Measurements from ENCODE around the gene UNC5C. TPM values are rescaled to one million over a fixed set of nuclear protein-coding genes. Genes with fewer than 3 reads are reported as not detected.

UNC5C gene
- total RNA-seq, 4 donors from 2014 or later = 3.3 to 21.6 (median 7.9) TPM

DNA sequence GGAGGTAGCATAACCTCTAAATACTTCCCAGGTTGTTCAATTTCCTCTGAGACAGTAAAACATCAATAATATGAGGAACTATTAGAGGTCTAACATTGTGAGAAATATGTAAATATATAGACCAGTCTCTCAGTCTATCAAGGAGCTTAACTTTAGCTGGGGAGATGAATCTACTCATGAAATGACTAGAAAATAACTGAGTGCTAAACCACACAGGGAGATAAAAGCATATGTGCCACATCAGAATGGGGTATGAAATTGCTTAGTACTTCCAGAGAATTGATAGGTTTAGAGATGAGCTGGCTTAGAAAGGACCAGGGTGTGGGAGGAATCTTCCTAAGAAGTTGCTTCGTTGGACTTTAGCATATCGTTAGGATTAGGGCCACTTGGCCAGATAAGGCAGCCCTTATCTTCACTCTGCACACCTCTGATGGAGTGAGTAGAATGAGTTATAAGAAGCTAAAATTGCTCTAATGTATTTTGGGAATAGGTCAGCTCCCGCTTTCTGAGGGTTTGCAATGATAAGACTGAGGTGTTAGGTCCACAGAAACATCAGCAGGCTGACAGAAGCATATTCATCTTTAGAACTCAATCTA, 299.2 kb downstream of the UNC5C start:
- H3K27ac ChIP-seq = no peak overlapping the region
- no peak for TF ChIP-seq POLR2A (IDR thresholded peaks at IDR 0.05)
- TF ChIP-seq, protein P1, sequence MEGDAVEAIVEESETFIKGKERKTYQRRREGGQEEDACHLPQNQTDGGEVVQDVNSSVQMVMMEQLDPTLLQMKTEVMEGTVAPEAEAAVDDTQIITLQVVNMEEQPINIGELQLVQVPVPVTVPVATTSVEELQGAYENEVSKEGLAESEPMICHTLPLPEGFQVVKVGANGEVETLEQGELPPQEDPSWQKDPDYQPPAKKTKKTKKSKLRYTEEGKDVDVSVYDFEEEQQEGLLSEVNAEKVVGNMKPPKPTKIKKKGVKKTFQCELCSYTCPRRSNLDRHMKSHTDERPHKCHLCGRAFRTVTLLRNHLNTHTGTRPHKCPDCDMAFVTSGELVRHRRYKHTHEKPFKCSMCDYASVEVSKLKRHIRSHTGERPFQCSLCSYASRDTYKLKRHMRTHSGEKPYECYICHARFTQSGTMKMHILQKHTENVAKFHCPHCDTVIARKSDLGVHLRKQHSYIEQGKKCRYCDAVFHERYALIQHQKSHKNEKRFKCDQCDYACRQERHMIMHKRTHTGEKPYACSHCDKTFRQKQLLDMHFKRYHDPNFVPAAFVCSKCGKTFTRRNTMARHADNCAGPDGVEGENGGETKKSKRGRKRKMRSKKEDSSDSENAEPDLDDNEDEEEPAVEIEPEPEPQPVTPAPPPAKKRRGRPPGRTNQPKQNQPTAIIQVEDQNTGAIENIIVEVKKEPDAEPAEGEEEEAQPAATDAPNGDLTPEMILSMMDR (IDR thresholded peaks at IDR 0.05) = no peak
- no peak for DNase-seq
- no peak overlapping the region for H3K4me3 ChIP-seq
- H3K9me3 ChIP-seq = no peaks in the 10 kb centered on the region
- no peaks in the 10 kb centered on the region for H3K36me3 ChIP-seq
- H3K4me1 ChIP-seq = no peaks in the 10 kb centered on the region
- H3K27me3 ChIP-seq = no peaks in the 10 kb centered on the region
- intact Hi-C loops (cut with DNase I; ENCODE audit: low total_unique reads) = no loop called here

DNA sequence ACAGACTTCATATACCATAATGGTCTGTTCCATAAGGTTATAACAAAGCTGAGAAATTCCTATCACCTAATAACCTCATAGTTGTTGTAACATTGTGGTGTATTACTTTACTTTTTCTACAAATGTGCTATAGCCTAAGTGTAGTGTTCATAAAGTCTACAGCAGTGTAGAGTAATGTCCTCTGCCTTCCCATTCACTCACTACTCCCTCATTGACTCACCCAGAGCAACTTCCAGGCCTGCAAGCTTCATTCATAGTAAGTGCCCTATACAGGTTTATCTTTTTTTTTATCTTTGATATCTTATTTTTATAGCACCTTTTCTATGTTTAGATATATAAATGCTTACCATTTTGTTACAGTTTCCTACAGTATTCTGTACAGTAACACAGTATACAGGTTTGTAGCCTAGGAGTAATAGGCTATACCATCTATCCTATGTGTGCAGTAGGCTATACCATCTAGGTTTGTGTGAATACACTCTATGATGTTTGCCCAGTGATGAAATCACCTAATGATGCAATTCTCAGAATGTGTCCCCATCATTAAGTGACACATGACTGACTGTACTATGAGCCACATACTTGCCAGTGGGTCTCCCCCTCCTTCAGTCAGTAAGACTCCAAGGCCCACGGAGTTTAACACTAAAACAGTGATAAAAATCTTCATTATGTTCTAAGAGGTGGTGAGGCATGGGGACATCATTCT, 299.9 kb downstream of the UNC5C start:
- Histone ChIP-seq H3K27me3 (no peaks in the 10 kb centered on the region), H3K4me3 (no peak overlapping the region), H3K4me1 (no peaks in the 10 kb centered on the region), H3K36me3 (no peaks in the 10 kb centered on the region), H3K9me3 (no peaks in the 10 kb centered on the region), H3K27ac (no peak overlapping the region)
- no peak for DNase-seq
- TF ChIP-seq, protein P1 (IDR thresholded peaks at IDR 0.05) = no peak
- no peak for TF ChIP-seq POLR2A (IDR thresholded peaks at IDR 0.05)
- intact Hi-C loops (cut with DNase I; ENCODE audit: low total_unique reads) = no loop called here

DNA sequence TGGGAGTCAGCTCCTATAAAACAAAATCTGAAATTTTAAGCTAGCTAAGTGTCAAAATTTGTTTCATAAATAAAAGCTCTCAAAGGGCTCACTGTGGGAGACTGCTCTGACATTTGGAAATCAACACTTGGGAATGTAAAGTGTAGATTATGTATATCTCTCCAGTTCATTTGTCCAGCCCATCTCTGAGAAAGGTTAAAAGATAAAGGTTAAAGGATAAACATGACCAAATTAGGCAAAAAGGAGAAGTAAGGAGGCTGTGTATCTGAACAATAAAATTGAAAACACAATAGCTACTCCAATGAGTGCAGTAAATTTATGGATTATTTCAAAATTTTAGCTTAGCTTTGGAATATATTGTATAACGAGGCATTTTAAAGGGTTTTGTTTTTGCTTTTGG, 304.9 kb downstream of the UNC5C start:
- TF ChIP-seq, protein P1 (IDR thresholded peaks at IDR 0.05) = no peak
- TF ChIP-seq POLR2A (IDR thresholded peaks at IDR 0.05) = no peak
- H3K36me3 ChIP-seq = no peaks in the 10 kb centered on the region
- intact Hi-C loops (cut with DNase I; ENCODE audit: low total_unique reads) = no loop called here
- no peak for DNase-seq
- H3K4me1 ChIP-seq = no peaks in the 10 kb centered on the region
- H3K27ac ChIP-seq = no peak overlapping the region
- no peak overlapping the region for H3K4me3 ChIP-seq
- H3K27me3 ChIP-seq = no peaks in the 10 kb centered on the region
- H3K9me3 ChIP-seq = no peaks in the 10 kb centered on the region

DNA sequence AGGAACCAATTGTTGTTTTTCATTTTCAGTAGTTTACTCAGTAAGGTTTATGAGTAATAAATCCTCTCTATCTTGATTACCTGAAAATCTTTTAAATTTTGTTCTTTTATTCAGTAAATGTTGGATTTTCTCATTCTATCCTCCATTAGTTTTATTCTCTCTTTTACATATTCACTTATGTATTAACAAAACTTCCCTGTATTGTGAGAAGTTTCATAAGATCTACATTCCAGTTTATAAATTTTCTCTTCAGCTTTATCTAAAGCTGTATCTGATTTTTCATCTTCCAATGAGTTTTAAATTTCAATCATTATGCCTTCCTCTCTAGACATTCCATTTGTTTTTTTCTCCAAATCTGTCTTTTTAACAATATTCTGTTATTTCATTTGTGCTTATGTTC, 310.2 kb downstream of the UNC5C start:
- no peaks in the 10 kb centered on the region for H3K27me3 ChIP-seq
- no peaks in the 10 kb centered on the region for H3K4me1 ChIP-seq
- H3K4me3 ChIP-seq = no peak overlapping the region
- DNase-seq = no peak
- no peak overlapping the region for H3K27ac ChIP-seq
- no peaks in the 10 kb centered on the region for H3K36me3 ChIP-seq
- no peaks in the 10 kb centered on the region for H3K9me3 ChIP-seq
- intact Hi-C loops (cut with DNase I; ENCODE audit: low total_unique reads) = no loop called here
- TF ChIP-seq, protein P1 (IDR thresholded peaks at IDR 0.05) = no peak
- no peak for TF ChIP-seq POLR2A (IDR thresholded peaks at IDR 0.05)

DNA sequence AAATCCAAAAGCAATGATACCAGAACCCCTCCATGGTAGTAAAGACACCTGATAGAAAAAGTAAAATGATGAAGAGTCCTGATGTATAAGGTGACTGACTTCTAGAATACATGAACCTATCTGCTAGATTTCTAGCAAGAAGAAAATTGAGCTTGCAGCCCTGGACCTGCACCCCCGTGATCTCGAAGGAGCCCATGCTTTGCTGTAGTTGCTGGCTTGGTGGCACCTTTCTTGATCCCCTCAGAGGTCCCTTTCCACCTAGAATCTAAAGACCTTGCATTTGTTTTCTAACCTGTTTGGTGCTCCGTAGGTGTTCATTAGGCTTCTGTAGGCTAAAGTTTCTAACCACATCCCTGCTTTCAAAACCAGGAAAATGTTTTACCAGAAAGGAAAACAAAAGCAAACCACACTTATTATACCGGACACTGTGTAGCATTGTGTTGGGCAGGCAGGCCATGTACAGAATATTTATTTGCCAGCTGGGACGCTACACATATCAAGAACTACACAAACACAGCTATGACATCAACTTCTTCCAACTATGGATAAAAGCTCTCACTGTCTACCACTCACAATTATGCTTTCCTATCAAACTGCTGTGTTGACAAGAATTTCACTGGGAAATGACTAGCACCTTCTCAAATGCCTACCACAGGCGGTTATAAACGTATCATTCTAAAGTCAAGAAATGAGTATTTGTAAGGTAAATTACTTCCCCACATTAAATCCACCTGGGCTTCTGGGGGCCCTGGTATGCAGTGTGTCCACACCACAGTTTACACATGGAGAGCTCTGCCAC, 316.2 kb downstream of the UNC5C start:
- intact Hi-C loops (cut with DNase I; ENCODE audit: low total_unique reads) = no loop called here
- Histone ChIP-seq H3K9me3 (no peaks in the 10 kb centered on the region), H3K27me3 (no peaks in the 10 kb centered on the region), H3K36me3 (no peaks in the 10 kb centered on the region), H3K4me3 (no peak overlapping the region), H3K4me1 (no peaks in the 10 kb centered on the region), H3K27ac (no peak overlapping the region)
- DNase-seq = no peak
- TF ChIP-seq POLR2A (IDR thresholded peaks at IDR 0.05) = no peak
- TF ChIP-seq, protein P1 (IDR thresholded peaks at IDR 0.05) = no peak

All from uterus (tissue), 4 donors.